ENCODE measurements around the gene CCDC57.

DNA sequence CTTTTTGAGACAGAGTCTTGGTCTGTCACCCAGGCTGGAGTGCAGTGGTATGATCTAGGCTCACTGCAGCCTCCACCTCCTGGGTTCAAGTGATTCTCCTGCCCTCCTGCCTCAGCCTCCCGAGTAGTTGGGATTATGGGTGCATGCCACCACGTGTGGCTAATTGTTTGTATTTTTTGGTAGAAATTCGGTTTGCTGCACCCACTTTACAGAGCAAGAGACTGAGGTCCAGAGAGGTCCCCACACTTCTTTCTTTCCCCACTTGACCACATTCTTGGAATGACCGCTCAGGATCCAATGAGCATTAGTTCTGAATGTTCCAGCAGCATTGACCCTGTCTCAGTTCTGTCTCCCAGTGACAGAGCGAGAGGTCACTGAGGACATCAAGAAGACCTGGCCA lies 10.9 kb upstream of the CCDC57 start:
- TF ChIP-seq CTCF (IDR thresholded peaks at IDR 0.05; ENCODE audit: insufficient read depth, low read length, poor library complexity, severe bottlenecking), result no peak
- no peak for TF ChIP-seq EZH2phosphoT487 (conservative IDR thresholded peaks at IDR 0.05; ENCODE audit: low read length)

All from SU-DHL-6 (cell line).